ENCODE results near the gene SHANK1.
"Not testable (repeated sequence)": the region's sequence is repeated elsewhere in the genome, so short reads cannot be mapped to it uniquely, and the experiment has no call there.

The SHANK1 gene

GRCh38 chr19:50719566-50719965 lies at the start of gene SHANK1:
TSS of gene SHANK1 (minus strand) at chr19:50719802. CDS start at chr19:50716919, 2,883 bp downstream.
- TF ChIP-seq, protein P1, sequence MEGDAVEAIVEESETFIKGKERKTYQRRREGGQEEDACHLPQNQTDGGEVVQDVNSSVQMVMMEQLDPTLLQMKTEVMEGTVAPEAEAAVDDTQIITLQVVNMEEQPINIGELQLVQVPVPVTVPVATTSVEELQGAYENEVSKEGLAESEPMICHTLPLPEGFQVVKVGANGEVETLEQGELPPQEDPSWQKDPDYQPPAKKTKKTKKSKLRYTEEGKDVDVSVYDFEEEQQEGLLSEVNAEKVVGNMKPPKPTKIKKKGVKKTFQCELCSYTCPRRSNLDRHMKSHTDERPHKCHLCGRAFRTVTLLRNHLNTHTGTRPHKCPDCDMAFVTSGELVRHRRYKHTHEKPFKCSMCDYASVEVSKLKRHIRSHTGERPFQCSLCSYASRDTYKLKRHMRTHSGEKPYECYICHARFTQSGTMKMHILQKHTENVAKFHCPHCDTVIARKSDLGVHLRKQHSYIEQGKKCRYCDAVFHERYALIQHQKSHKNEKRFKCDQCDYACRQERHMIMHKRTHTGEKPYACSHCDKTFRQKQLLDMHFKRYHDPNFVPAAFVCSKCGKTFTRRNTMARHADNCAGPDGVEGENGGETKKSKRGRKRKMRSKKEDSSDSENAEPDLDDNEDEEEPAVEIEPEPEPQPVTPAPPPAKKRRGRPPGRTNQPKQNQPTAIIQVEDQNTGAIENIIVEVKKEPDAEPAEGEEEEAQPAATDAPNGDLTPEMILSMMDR (IDR thresholded peaks at IDR 0.05; ENCODE audit: borderline replicate concordance, control extremely low read depth, extremely low read depth, insufficient read depth, missing control alignments), result no peak
- DNase-seq (ENCODE audit: low spot score), result no peak
- in situ Hi-C loops (cut with MboI; ENCODE audit: low sequenced_read_pairs, unreplicated experiment), result no loop called here

- in situ Hi-C loops (cut with MboI; ENCODE audit: low sequenced_read_pairs, unreplicated experiment), result no loop called here
- DNase-seq (ENCODE audit: low spot score), result no peak
- TF ChIP-seq, protein P1 (IDR thresholded peaks at IDR 0.05; ENCODE audit: borderline replicate concordance, control extremely low read depth, extremely low read depth, insufficient read depth, missing control alignments), result no peak
Measured at GRCh38 chr19:50768277-50768676, 48.7 kb upstream of the SHANK1 start.

DNA sequence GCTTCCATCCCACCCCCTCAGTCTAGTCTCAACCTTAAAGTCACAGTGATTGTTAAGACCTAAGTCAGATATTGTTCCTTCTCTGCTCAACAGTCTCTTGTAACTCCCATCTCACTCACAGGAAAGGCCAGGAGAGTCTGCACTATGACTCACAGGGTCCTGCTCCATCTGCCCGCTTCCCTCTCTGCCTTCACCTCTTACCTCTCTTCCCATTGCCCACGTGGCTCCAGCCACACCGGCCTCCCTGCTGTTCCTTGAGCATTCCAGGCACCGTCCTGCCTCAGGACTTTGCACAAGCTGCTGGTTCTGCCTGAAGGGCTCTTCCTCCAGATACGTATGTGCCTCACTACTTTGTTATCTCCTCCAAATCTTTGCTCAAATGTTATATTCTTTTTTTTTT lies 47.7 kb upstream of the SHANK1 start:
- DNase-seq (ENCODE audit: low spot score); in situ Hi-C loops (cut with MboI; ENCODE audit: low sequenced_read_pairs, unreplicated experiment): not testable (repeated sequence)

DNA sequence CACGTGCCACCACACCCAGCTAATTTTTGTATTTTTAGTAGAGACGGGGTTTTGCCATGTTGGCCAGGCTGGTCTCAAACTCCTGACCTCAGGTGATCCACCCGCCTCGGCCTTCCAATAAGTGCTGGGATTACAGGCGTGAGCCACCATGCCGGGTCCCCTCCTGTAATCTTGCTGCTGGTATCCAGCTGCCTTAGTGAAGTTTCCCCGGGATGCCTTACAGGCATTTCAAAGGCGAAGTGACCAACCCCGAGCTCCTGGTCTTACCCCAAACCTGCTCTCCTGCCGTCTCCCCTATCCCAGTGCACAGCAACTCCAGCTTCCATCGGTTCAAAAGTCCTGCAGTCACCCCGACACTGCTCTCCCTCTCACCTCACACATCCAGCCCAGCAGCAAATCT lies 47.1 kb upstream of the SHANK1 start:
- in situ Hi-C loops (cut with MboI; ENCODE audit: low sequenced_read_pairs, unreplicated experiment); DNase-seq (ENCODE audit: low spot score): not testable (repeated sequence)

DNA sequence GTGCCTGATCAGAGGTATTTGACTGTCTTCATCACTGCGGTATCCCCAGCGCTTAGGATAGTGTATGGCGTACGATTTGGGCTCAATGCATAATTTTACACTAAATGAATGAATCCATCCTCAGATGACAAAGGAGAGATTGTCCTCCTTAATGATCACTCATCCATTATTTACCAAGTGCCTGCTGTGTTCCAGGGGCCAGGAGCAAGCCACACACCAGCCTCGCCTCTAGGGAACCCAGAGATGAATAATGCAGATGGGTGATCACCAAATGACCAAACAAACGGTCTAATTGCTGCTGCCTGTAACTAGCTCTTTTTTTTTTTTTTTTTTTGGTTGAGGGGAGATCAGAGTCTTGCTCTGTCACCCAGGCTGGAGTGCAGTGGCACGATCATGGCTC lies 44.8 kb upstream of the SHANK1 start:
- in situ Hi-C loops (cut with MboI; ENCODE audit: low sequenced_read_pairs, unreplicated experiment), result no loop called here
- DNase-seq (ENCODE audit: low spot score), result no peak
- TF ChIP-seq, protein P1 (IDR thresholded peaks at IDR 0.05; ENCODE audit: borderline replicate concordance, control extremely low read depth, extremely low read depth, insufficient read depth, missing control alignments), result no peak

DNA sequence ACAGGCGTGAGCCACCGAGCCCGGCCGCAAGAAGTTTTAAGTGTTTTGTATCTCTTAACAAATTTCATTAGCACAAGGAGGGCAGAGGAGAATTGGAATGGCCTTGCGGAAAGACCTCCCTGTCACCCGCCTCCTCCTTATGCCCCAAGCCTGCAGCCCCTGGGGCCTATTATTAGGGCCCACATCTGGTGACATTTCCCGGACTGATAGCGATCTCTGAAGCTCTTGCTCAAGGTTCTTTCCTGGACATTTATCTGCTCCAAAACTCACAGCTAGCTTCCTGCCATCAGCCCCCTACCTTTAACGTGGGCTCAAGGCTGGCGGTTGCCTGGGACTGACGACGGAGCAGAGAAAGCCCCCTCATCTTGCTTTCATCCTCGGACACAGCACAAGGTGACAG lies 43.9 kb upstream of the SHANK1 start:
- in situ Hi-C loops (cut with MboI; ENCODE audit: low sequenced_read_pairs, unreplicated experiment), result not testable (repeated sequence)

DNA sequence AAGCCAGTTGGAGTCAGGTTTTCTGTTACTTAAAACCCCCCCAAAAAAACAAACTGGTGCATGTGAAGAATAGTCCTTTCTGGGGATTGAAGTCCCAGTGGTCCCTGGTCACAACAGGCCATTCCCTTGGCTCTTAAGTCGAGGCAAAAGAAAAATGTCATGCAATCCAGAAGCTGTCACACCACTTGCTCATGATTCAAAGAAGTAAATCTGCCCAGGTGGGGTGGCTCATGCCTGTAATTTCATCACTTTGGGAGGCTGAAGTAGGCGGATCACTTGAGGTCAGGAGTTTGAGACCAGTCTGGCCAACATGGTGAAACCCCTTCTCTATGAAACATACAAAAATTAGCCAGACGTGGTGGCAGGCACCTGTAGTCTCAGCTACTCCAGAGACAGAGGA lies 41.9 kb upstream of the SHANK1 start:
- DNase-seq (ENCODE audit: low spot score); in situ Hi-C loops (cut with MboI; ENCODE audit: low sequenced_read_pairs, unreplicated experiment): not testable (repeated sequence)

More for the DNA sequence above, 43.9 kb upstream of the SHANK1 start:
- DNase-seq (ENCODE audit: low spot score), result not testable (repeated sequence)

GRCh38 chr19:50759886-50760285 lies 40.3 kb upstream of the SHANK1 start:
- peak; percentile 50 for DNase-seq (ENCODE audit: low spot score)
- TF ChIP-seq, protein P1 (IDR thresholded peaks at IDR 0.05; ENCODE audit: borderline replicate concordance, control extremely low read depth, extremely low read depth, insufficient read depth, missing control alignments), result no peak
- in situ Hi-C loops (cut with MboI; ENCODE audit: low sequenced_read_pairs, unreplicated experiment), result no loop called here

GRCh38 chr19:50759076-50759475 lies 39.5 kb upstream of the SHANK1 start:
- in situ Hi-C loops (cut with MboI; ENCODE audit: low sequenced_read_pairs, unreplicated experiment); DNase-seq (ENCODE audit: low spot score): not testable (repeated sequence)

DNA sequence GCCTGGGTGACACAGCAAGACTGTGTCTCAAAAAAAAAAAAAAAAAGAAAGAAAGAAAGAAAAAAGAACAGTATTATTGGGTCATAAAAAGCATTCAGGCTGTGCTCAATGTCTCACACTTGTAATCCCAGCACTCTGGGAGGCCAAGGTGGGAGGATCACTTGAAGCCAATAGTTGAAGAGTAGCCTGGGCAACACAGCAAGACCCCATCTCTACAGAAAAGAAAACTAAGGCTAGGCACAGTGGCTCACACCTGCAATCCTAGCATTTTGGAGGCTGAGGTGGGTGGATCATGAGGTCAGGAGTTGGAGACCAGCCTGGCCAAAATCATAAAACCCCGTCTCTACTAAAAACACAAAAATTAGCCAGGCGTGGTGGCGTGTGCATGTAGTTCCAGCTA lies 38.0 kb upstream of the SHANK1 start:
- DNase-seq (ENCODE audit: low spot score); in situ Hi-C loops (cut with MboI; ENCODE audit: low sequenced_read_pairs, unreplicated experiment): not testable (repeated sequence)

GRCh38 chr19:50756244-50756643 lies 36.6 kb upstream of the SHANK1 start:
- in situ Hi-C loops (cut with MboI; ENCODE audit: low sequenced_read_pairs, unreplicated experiment); DNase-seq (ENCODE audit: low spot score): not testable (repeated sequence)

All from GM13976 (cell line).